HepG2 (cell line): ENCODE results near the gene CES2. TPM values are rescaled to one million over a fixed set of nuclear protein-coding genes. Genes with fewer than 3 reads are reported as not detected.
A peak's percentile ranks its signal among the peaks of the same experiment; 100 is the strongest.

ENCODE experiments used
- ARHGAP35 ChIP-seq: sonication (generic); formaldehyde crosslinking; IDR thresholded peaks from 2 replicates; pipeline ENCODE4 v1.9.0; 2022; ENCODE audit warnings: mild to moderate bottlenecking, inconsistent platforms, moderate library complexity, missing genetic modification reagents, borderline replicate concordance
- ATF7-NPFF ChIP-seq: sonication (generic); formaldehyde crosslinking; IDR thresholded peaks from 2 replicates; pipeline ENCODE4 v1.8.1; 2023; ENCODE audit warnings: mild to moderate bottlenecking, low read depth, missing genetic modification reagents, moderate library complexity
- FOXC1 ChIP-seq: sonication (generic); formaldehyde crosslinking; IDR thresholded peaks from 2 replicates; pipeline ENCODE4 v1.8.0; 2022; ENCODE audit warnings: mild to moderate bottlenecking, missing genetic modification reagents, borderline replicate concordance
- HDAC6 ChIP-seq: fragments of 200-600 bp; sonication (generic); IDR thresholded peaks from 2 replicates; pipeline ENCODE4 v1.7.0; 2017; ENCODE audit warnings: mild to moderate bottlenecking, antibody characterized with exemption, low read length, low read depth
- RARG ChIP-seq: sonication (generic); formaldehyde crosslinking; IDR thresholded peaks from 2 replicates; pipeline ENCODE4 v1.4.0; 2020; ENCODE audit warnings: low read depth, mild to moderate bottlenecking, missing genetic modification reagents
- ZNF274 ChIP-seq: sonication (generic); formaldehyde crosslinking; IDR thresholded peaks from 2 replicates; pipeline ENCODE4 v1.5.1; 2020; ENCODE audit warnings: mild to moderate bottlenecking, missing genetic modification reagents
- ZNF350 ChIP-seq: sonication (generic); formaldehyde crosslinking; IDR thresholded peaks from 2 replicates; pipeline ENCODE4 v1.4.0; 2020; ENCODE audit warnings: mild to moderate bottlenecking, low read depth, missing genetic modification reagents, borderline replicate concordance
- ZNF614 ChIP-seq: IDR thresholded peaks from 2 replicates; pipeline ENCODE4 v1.6.1; 2018; ENCODE audit warnings: missing biosample characterization, missing genetic modification reagents, inconsistent platforms, borderline replicate concordance
- polyA plus RNA-seq, 8 experiments: library from polyadenylated mRNA; depleted of rRNA in 3 of 8; stranded (reverse) in 7 of 8; unstranded in 1 of 8; fragments of >200 nt; fragmentation: Illumina TruSeq in 4 of 8; extraction: Trizol in 4 of 8; gene quantifications; 2 replicates each; pipeline versions ENCODE4 v1.2.1 to v1.2.3, GENCODE V29; 2011 to 2016; ENCODE audit warnings: low read depth in 4 of 8, missing spikeins in 1 of 8, mixed read lengths in 1 of 8; ENCODE audit not compliant: insufficient read depth in 1 of 8
- total RNA-seq, 5 experiments: library from RNA; depleted of rRNA; stranded (reverse); fragments of >200 nt; fragmentation: Illumina TruSeq; extraction: Trizol; gene quantifications; 2 replicates each; pipeline ENCODE4 v1.2.3, GENCODE V29; 2016; ENCODE audit warnings: low read depth in 1 of 5
- TF ChIP-seq, protein P1 (sequence below): sonication (generic); formaldehyde crosslinking; IDR thresholded peaks from 2 replicates; pipeline ENCODE4 v1.5.0; 2020; ENCODE audit warnings: mild to moderate bottlenecking, missing genetic modification reagents
- TF ChIP-seq, protein P2 (sequence below): sonication (generic); formaldehyde crosslinking; IDR thresholded peaks from 2 replicates; pipeline ENCODE4 v1.8.0; 2022; ENCODE audit warnings: mild to moderate bottlenecking, missing genetic modification reagents, moderate library complexity
- TF ChIP-seq, protein P3 (sequence below): sonication (generic); formaldehyde crosslinking; IDR thresholded peaks from 2 replicates; pipeline ENCODE4 v1.5.0; 2020; ENCODE audit warnings: mild to moderate bottlenecking, missing genetic modification reagents, moderate library complexity
- TF ChIP-seq, protein P4 (sequence below): sonication (generic); formaldehyde crosslinking; IDR thresholded peaks from 2 replicates; pipeline ENCODE4 v1.4.0; 2020; ENCODE audit warnings: missing genetic modification reagents
- TF ChIP-seq, protein P5 (sequence below): sonication (generic); formaldehyde crosslinking; IDR thresholded peaks from 2 replicates; pipeline ENCODE4 v1.4.0; 2020; ENCODE audit warnings: missing genetic modification reagents, borderline replicate concordance
- TF ChIP-seq, protein P6 (sequence below): sonication (generic); formaldehyde crosslinking; IDR thresholded peaks from 2 replicates; pipeline ENCODE4 v1.4.0; 2020; ENCODE audit warnings: missing genetic modification reagents
- TF ChIP-seq, protein P7 (sequence below): sonication (generic); formaldehyde crosslinking; IDR thresholded peaks from 2 replicates; pipeline ENCODE4 v1.5.1; 2020; ENCODE audit warnings: mild to moderate bottlenecking, missing genetic modification reagents, moderate library complexity

The CES2 gene
- total and polyA plus RNA-seq, 2 of the 13 experiments (the other 11 are each of a cell fraction or from before 2014, with no cell fraction given): 50.6 to 63.8 TPM

DNA sequence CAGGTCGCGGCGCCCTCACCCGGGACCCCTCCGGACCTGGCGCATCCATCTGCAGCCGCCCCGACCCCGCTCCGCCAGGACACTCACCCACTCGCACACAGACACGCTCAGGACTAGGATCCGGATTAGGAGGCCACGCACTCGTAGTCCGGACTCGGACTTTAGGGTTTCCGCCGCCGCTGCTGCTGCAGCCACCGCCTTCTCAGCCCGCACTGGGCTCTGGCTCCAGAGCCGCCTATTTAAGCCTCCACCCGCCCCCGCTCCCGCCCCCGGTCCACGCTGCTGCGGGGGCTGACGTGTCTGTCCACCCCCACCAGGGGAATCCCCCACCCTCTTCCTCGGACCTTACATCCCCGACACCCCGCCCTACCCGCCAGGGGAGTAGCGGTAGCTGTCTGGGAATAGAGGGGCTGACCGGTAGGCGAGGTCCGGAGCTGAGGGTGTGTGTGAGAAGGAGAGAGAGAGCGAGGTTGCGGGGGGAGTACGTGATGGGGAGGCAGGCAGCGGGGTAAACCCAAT, 9.9 kb upstream of the CES2 start, which contains the start of gene RRAD (continued):
- TF ChIP-seq, protein P1, sequence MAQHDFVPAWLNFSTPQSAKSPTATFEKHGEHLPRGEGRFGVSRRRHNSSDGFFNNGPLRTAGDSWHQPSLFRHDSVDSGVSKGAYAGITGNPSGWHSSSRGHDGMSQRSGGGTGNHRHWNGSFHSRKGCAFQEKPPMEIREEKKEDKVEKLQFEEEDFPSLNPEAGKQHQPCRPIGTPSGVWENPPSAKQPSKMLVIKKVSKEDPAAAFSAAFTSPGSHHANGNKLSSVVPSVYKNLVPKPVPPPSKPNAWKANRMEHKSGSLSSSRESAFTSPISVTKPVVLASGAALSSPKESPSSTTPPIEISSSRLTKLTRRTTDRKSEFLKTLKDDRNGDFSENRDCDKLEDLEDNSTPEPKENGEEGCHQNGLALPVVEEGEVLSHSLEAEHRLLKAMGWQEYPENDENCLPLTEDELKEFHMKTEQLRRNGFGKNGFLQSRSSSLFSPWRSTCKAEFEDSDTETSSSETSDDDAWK (CRISPR knock-in tag): no peak
- TF ChIP-seq ZNF614 (no peak), ARHGAP35 (CRISPR knock-in tag) (no peak), RARG (CRISPR knock-in tag) (no peak), ZNF274 (CRISPR knock-in tag) (no peak), FOXC1 (CRISPR knock-in tag) (0 out of 2 replicates have a peak, but pooled peaks have one; percentile 29), ZNF350 (CRISPR knock-in tag) (no peak), HDAC6 (no peak), ATF7-NPFF (CRISPR knock-in tag) (0 out of 2 replicates have a peak, but pooled peaks have one; percentile 20)
- TF ChIP-seq, protein P2, sequence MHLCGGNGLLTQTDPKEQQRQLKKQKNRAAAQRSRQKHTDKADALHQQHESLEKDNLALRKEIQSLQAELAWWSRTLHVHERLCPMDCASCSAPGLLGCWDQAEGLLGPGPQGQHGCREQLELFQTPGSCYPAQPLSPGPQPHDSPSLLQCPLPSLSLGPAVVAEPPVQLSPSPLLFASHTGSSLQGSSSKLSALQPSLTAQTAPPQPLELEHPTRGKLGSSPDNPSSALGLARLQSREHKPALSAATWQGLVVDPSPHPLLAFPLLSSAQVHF (CRISPR knock-in tag): no peak
- TF ChIP-seq, protein P3, sequence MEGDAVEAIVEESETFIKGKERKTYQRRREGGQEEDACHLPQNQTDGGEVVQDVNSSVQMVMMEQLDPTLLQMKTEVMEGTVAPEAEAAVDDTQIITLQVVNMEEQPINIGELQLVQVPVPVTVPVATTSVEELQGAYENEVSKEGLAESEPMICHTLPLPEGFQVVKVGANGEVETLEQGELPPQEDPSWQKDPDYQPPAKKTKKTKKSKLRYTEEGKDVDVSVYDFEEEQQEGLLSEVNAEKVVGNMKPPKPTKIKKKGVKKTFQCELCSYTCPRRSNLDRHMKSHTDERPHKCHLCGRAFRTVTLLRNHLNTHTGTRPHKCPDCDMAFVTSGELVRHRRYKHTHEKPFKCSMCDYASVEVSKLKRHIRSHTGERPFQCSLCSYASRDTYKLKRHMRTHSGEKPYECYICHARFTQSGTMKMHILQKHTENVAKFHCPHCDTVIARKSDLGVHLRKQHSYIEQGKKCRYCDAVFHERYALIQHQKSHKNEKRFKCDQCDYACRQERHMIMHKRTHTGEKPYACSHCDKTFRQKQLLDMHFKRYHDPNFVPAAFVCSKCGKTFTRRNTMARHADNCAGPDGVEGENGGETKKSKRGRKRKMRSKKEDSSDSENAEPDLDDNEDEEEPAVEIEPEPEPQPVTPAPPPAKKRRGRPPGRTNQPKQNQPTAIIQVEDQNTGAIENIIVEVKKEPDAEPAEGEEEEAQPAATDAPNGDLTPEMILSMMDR (CRISPR knock-in tag): no peak
- TF ChIP-seq, protein P4, sequence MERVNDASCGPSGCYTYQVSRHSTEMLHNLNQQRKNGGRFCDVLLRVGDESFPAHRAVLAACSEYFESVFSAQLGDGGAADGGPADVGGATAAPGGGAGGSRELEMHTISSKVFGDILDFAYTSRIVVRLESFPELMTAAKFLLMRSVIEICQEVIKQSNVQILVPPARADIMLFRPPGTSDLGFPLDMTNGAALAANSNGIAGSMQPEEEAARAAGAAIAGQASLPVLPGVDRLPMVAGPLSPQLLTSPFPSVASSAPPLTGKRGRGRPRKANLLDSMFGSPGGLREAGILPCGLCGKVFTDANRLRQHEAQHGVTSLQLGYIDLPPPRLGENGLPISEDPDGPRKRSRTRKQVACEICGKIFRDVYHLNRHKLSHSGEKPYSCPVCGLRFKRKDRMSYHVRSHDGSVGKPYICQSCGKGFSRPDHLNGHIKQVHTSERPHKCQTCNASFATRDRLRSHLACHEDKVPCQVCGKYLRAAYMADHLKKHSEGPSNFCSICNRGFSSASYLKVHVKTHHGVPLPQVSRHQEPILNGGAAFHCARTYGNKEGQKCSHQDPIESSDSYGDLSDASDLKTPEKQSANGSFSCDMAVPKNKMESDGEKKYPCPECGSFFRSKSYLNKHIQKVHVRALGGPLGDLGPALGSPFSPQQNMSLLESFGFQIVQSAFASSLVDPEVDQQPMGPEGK (CRISPR knock-in tag): peak; percentile 23; the same call in 1 of the 2 replicates
- TF ChIP-seq, protein P5, sequence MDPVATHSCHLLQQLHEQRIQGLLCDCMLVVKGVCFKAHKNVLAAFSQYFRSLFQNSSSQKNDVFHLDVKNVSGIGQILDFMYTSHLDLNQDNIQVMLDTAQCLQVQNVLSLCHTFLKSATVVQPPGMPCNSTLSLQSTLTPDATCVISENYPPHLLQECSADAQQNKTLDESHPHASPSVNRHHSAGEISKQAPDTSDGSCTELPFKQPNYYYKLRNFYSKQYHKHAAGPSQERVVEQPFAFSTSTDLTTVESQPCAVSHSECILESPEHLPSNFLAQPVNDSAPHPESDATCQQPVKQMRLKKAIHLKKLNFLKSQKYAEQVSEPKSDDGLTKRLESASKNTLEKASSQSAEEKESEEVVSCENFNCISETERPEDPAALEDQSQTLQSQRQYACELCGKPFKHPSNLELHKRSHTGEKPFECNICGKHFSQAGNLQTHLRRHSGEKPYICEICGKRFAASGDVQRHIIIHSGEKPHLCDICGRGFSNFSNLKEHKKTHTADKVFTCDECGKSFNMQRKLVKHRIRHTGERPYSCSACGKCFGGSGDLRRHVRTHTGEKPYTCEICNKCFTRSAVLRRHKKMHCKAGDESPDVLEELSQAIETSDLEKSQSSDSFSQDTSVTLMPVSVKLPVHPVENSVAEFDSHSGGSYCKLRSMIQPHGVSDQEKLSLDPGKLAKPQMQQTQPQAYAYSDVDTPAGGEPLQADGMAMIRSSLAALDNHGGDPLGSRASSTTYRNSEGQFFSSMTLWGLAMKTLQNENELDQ (CRISPR knock-in tag): no peak
- TF ChIP-seq, protein P6, sequence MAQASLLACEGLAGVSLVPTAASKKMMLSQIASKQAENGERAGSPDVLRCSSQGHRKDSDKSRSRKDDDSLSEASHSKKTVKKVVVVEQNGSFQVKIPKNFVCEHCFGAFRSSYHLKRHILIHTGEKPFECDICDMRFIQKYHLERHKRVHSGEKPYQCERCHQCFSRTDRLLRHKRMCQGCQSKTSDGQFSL (CRISPR knock-in tag): no peak
- TF ChIP-seq, protein P7, sequence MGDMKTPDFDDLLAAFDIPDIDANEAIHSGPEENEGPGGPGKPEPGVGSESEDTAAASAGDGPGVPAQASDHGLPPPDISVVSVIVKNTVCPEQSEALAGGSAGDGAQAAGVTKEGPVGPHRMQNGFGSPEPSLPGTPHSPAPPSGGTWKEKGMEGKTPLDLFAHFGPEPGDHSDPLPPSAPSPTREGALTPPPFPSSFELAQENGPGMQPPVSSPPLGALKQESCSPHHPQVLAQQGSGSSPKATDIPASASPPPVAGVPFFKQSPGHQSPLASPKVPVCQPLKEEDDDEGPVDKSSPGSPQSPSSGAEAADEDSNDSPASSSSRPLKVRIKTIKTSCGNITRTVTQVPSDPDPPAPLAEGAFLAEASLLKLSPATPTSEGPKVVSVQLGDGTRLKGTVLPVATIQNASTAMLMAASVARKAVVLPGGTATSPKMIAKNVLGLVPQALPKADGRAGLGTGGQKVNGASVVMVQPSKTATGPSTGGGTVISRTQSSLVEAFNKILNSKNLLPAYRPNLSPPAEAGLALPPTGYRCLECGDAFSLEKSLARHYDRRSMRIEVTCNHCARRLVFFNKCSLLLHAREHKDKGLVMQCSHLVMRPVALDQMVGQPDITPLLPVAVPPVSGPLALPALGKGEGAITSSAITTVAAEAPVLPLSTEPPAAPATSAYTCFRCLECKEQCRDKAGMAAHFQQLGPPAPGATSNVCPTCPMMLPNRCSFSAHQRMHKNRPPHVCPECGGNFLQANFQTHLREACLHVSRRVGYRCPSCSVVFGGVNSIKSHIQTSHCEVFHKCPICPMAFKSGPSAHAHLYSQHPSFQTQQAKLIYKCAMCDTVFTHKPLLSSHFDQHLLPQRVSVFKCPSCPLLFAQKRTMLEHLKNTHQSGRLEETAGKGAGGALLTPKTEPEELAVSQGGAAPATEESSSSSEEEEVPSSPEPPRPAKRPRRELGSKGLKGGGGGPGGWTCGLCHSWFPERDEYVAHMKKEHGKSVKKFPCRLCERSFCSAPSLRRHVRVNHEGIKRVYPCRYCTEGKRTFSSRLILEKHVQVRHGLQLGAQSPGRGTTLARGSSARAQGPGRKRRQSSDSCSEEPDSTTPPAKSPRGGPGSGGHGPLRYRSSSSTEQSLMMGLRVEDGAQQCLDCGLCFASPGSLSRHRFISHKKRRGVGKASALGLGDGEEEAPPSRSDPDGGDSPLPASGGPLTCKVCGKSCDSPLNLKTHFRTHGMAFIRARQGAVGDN (CRISPR knock-in tag): peak; percentile 48
